Progenitor cell of endocrine pancreas (in vitro differentiated cells): ENCODE data around the gene EPHA4. TPM values are rescaled to one million over a fixed set of nuclear protein-coding genes. Genes with fewer than 3 reads are reported as not detected.

ENCODE experiments used
- DNase-seq: peaks from one replicate; pipeline ENCODE4 v3.0.0; 2021; ENCODE audit warnings: low spot score; ENCODE audit not compliant: unreplicated experiment
- H3K27ac Mint-ChIP-seq: 2 replicates; pipeline ENCODE4 v1.8.0; 2021; ENCODE audit warnings: mild to moderate bottlenecking, moderate library complexity, mixed read lengths
- H3K27me3 Mint-ChIP-seq: 2 replicates; pipeline ENCODE4 v1.8.0; 2021; ENCODE audit warnings: mixed read lengths
- H3K36me3 Mint-ChIP-seq: 2 replicates; pipeline ENCODE4 v1.8.0; 2022; ENCODE audit warnings: mixed read lengths; ENCODE audit not compliant: insufficient read depth
- H3K4me1 Mint-ChIP-seq: 2 replicates; pipeline ENCODE4 v1.8.0; 2021; ENCODE audit warnings: low read depth, mixed read lengths
- H3K4me3 Mint-ChIP-seq: 2 replicates; pipeline ENCODE4 v1.8.0; 2021; ENCODE audit warnings: low read depth, mild to moderate bottlenecking, moderate library complexity, mixed read lengths
- H3K9me3 Mint-ChIP-seq: 2 replicates; pipeline ENCODE4 v1.8.0; 2021; ENCODE audit warnings: low read depth, mixed read lengths
- total RNA-seq: library from RNA; stranded (reverse); gene quantifications from 2 replicates; pipeline ENCODE4 v1.2.1, GENCODE V29; 2021
- TF ChIP-seq, protein P1 (sequence below): fragments of 200-600 bp; sonication (generic); IDR thresholded peaks from one replicate; pipeline ENCODE4 v1.5.0; 2021; ENCODE audit warnings: antibody characterized with exemption, mild to moderate bottlenecking; ENCODE audit not compliant: unreplicated experiment

Gene EPHA4
- total RNA-seq, 1 donor from 2014 or later: 41.4 TPM

DNA sequence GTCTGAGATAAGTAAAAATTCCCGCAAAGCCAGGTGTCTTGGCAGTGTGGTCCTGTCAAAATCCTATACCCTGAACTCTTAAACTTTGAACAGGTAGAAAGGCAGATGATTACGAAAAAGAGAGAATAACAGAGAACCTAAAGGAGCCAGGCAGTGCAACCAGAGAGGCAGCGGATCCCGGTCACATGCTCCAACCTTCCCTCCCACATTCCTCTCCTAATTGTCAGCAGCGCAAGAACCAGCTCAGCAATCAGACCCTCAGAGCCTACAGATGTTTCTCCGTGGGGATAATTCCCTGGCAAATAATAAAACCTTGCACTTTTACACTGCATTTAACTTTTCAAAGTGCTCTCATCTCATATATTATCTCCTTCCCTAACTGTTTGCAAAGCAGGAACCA, 124.8 kb downstream of the EPHA4 start:
- H3K9me3 Mint-ChIP-seq: no peaks in the 10 kb centered on the region
- no peak for DNase-seq
- H3K4me3 Mint-ChIP-seq: no peak overlapping the region
- peaks cover 4% of the 10 kb centered on the region for H3K36me3 Mint-ChIP-seq
- no peaks in the 10 kb centered on the region for H3K27me3 Mint-ChIP-seq
- no peak overlapping the region for H3K27ac Mint-ChIP-seq
- H3K4me1 Mint-ChIP-seq: peaks cover 27% of the 10 kb centered on the region
- TF ChIP-seq, protein P1, sequence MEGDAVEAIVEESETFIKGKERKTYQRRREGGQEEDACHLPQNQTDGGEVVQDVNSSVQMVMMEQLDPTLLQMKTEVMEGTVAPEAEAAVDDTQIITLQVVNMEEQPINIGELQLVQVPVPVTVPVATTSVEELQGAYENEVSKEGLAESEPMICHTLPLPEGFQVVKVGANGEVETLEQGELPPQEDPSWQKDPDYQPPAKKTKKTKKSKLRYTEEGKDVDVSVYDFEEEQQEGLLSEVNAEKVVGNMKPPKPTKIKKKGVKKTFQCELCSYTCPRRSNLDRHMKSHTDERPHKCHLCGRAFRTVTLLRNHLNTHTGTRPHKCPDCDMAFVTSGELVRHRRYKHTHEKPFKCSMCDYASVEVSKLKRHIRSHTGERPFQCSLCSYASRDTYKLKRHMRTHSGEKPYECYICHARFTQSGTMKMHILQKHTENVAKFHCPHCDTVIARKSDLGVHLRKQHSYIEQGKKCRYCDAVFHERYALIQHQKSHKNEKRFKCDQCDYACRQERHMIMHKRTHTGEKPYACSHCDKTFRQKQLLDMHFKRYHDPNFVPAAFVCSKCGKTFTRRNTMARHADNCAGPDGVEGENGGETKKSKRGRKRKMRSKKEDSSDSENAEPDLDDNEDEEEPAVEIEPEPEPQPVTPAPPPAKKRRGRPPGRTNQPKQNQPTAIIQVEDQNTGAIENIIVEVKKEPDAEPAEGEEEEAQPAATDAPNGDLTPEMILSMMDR: no peak

DNA sequence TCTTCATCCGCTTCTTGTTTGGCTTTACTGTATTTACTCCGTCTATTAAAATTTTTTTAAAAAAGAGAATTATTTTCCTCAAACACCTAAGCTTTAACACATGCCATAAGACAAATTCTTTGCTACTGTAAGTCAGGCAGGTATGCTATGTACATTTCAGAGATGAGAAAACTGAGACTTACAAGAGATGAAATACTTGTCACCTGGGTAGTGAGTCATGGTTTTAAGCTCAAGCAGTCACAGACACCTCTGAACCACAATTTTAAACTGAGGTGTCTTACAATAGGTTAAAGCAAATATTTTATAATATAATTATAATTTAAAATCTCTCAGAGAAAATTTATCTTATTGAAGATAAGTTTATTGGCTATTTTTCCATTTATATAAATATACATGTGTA, 126.0 kb downstream of the EPHA4 start:
- no peaks in the 10 kb centered on the region for H3K27me3 Mint-ChIP-seq
- H3K4me3 Mint-ChIP-seq: no peak overlapping the region
- DNase-seq: no peak
- no peak overlapping the region for H3K27ac Mint-ChIP-seq
- no peaks in the 10 kb centered on the region for H3K9me3 Mint-ChIP-seq
- TF ChIP-seq, protein P1: no peak
- peaks cover 12% of the 10 kb centered on the region for H3K36me3 Mint-ChIP-seq
- H3K4me1 Mint-ChIP-seq: peaks cover 21% of the 10 kb centered on the region

DNA sequence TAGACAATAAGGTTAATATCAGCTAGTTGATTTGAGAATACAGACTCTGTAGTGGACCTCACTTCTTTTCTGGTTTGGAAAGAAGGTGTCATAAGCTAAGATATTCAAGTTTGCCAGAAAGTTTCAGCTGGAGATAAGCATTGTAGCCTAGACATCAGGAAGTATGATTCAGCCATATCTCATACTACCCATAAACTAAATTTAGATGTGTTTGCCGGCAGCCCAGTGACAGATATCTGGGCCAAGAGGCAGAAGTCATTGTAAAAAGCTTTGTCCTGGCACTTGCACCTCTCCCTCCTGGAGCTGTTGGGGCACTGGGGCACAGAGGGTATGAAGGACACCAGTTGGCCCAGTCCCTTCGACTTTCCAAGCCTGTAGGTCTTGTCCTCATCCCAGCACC, 128.0 kb downstream of the EPHA4 start:
- Mint-ChIP-seq H3K27ac (no peak overlapping the region), H3K36me3 (peaks cover 12% of the 10 kb centered on the region)

DNA sequence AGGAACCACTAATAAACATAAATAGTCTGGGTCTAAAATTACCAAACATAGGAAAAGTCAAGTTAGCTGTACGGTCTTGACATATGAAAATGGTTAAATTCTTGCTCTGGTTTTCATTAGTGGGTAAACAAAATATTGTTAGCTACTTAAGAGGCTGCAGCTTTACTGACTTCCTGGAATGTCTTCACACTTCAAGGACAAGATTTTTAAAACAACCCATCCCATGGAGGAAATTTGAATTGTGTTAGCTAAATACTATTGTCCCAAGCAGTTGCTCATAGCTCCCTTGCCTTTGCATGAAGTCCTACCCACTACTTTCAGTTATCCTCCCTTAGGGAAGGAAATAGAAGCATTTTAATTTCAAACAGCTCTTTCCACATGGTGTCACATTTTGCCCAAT, 128.5 kb downstream of the EPHA4 start:
- Mint-ChIP-seq H3K27me3 (no peaks in the 10 kb centered on the region), H3K4me3 (no peak overlapping the region), H3K27ac (no peak overlapping the region), H3K4me1 (peaks cover 12% of the 10 kb centered on the region), H3K9me3 (no peaks in the 10 kb centered on the region), H3K36me3 (peaks cover 12% of the 10 kb centered on the region)
- TF ChIP-seq, protein P1: no peak
- DNase-seq: no peak

More for the DNA sequence above, 128.0 kb downstream of the EPHA4 start:
- Mint-ChIP-seq H3K9me3 (no peaks in the 10 kb centered on the region), H3K27me3 (no peaks in the 10 kb centered on the region), H3K4me3 (no peak overlapping the region), H3K4me1 (peaks cover 17% of the 10 kb centered on the region)
- DNase-seq: no peak
- TF ChIP-seq, protein P1: no peak

DNA sequence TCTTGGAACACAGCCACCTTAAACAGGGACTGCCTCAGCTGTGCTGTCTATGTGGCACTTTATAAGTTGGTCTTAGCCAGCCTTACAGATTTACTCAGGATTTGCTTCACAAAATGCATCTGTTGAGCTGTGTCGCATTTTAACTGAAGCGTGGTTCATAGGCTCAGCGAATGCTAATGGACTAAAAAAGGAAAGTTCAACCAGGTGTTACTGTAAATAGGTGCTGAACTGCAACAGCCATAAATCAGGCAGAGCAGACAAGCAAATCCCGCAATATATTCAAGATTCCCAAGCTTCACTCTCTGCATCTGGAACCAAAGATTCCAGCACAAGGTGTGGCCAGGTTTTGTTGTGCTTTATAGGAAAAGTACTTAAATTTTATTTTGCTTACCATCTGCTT, 130.0 kb downstream of the EPHA4 start:
- DNase-seq: no peak
- H3K36me3 Mint-ChIP-seq: peaks cover 16% of the 10 kb centered on the region
- H3K27me3 Mint-ChIP-seq: no peaks in the 10 kb centered on the region
- H3K9me3 Mint-ChIP-seq: no peaks in the 10 kb centered on the region
- no peak overlapping the region for H3K4me3 Mint-ChIP-seq
- H3K4me1 Mint-ChIP-seq: peaks cover 5% of the 10 kb centered on the region
- TF ChIP-seq, protein P1: no peak
- no peak overlapping the region for H3K27ac Mint-ChIP-seq
